OCI-LY3 (cell line): ENCODE data around the gene GOSR1.

Experiments used
- CTCF ChIP-seq: fragments of 200-600, 300-600 bp; sonication (generic); IDR thresholded peaks from 2 replicates; pipeline ENCODE4 v1.5.1; 2014; ENCODE audit warnings: antibody characterized with exemption, low read length, low read depth
- EZH2phosphoT487 ChIP-seq: fragments of 200-600 bp; shearing (Covaris generic); IDR thresholded peaks from 2 replicates; pipeline ENCODE4 v1.6.1; 2018; ENCODE audit warnings: antibody characterized with exemption, mixed run types, low read depth

DNA sequence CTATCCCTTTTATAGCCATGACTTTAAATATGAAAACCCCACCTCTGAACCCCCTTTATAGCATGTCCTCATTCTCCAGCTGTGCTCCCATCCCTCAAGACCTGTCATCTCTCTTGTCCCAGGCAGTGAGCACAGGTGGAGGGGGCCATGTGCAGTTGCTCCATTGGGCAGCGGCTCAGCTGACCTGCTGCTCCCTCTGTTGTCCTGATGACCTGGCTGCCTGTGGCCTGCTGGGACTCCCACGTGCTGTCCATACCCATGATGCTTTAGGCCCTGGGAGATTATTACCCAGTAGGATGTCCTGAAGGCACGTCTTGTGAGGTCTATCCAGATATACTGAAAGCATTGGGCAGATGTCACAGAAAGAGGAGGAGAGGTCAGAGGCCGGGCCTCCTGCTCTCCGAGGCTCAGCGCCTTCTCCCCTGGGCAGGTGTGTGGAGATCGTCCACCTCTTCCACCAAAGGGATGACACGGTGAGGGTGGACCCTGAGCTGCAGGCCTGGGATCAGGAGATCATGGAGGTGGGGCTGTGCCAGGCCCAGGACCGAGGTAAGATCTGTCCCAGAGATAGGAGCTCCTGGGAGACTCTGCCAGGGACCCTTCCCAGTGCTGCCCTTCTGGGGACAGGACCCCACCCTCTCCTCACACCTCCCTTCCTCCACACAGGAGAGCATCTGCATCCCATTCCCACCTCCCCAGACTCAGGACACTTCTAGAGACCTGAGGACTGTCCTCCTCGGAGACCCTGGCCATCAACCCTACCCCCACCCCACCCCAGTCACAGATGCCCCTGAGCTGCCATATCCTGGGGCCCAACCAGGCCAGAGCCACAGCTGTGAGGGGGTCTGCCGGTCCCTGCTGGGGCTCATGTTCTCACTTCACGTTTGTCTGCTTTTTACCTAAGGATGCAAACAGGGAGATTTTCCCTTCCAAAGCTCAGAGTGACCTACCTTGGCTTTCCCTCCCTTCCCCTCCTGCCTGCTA, 58.0 kb downstream of the GOSR1 start:
- TF ChIP-seq CTCF = no peak
- TF ChIP-seq EZH2phosphoT487 = no peak
